CD4-positive, alpha-beta T cell treated with Interleukin-12 subunit alpha and Interleukin-12 subunit beta, for 1 hour (primary cell): ENCODE measurements around the gene DZIP1L.
"Not testable (repeated sequence)": the region's sequence is repeated elsewhere in the genome, so short reads cannot be mapped to it uniquely, and the experiment has no call there.

Source experiments
- DNase-seq: peaks from one replicate; pipeline ENCODE4 v3.0.0-alpha.2; 2020

The DZIP1L gene

DNA sequence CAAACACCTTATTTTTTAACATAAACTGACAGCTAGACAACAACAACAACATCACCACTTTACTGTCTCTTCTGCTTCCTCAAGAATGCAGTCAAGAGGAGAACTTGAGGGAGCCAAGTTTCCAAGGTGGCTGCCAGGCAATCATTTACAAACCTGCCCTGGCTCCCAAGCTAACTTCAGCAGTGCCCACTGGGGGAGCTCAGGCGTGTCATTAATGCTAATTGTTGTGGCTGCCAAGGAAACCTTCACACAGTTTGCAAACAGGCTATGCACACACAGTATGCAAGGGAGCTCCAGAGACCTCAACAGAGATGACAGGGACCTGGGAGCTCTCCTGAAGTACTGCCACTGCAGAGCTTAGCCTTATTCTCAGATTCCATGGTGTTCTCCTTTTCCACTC lies 2.1 kb downstream of the DZIP1L start:
- no peak for DNase-seq

DNA sequence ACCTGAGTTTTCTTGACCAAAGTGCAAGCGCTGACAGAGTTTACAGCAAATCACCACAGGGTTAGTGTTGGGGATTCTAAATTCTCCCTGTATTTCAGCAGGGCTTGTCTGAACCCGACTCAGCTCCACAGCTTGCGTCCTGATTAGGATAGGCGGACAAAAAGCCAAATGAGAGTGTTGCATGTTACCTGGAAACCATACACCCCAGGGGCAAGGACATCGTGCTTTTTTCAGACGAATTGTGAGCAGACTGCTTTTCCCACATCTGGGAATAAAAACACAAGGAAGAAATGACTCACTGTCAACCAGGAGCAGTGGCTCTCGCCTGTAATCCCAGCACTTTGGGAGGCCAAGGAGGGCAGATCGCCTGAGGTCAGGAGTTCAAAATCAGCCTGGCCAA lies 3.0 kb downstream of the DZIP1L start:
- no peak for DNase-seq

DNA sequence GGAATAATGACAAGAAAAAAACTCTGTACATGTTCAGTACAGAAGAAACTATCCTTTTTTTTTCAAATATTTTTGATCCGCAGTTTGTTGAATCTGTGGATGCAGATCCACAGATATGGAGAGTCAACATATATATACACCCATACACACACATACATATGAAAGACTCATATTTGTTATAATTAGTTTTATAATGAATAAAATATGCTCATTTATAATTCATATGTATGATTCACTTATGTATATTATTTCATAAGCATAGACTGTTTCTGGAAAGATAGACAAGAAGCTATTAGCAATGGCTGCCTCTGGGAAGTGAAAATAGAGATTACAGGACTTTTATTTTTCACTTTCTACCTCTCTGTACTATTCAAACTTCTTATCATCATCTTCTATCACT lies 9.8 kb downstream of the DZIP1L start:
- DNase-seq: no peak

DNA sequence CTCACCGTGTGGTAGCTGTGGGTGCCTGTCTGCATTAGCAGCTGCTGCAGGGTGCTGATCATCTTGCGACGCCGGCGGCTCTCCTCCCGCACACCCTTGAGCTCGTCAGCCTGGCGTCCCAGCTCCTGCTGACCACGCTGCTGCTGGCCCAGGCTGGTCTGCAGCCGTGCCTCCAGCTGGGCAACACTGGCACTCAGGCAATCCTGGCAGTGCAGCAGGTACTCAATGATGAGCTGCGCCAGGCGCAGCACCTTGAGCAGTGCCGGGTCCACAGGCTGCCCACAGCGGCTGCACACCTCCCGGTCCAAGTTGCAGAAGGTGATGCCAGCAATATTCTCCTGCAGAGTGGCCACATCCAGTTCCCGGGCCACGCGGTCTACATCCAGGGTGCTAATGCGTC lies 11.9 kb downstream of the DZIP1L start:
- no peak for DNase-seq

DNA sequence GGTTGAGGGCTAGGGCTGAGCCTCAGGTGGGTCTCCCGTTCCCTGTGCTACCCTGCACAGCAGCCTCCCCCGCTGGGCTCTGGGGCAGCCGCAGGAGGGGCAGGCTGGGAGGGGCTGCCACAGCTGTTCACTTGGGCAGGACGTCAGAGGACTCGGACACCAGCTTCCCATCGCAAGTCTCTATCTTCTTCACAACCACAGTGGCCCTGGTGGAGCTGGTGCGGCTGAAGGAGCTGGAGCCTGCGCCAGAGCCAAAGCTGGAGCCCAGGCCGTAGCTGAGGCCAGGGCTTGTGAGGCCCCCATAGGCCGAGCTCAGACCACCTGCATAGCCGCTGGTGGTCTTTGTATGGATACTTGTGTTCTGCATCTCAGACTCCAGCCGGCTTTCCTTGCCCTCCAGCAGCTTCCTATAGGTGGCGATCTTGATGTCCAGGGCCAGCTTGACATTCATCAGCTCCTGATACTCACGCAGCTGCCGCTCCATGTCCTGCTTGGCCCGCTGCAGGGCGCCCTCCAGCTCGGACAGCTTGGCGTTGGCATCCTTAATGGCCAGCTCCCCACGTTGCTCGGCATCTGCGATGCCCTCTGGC lies 14.0 kb downstream of the DZIP1L start:
- not testable (repeated sequence) for DNase-seq

DNA sequence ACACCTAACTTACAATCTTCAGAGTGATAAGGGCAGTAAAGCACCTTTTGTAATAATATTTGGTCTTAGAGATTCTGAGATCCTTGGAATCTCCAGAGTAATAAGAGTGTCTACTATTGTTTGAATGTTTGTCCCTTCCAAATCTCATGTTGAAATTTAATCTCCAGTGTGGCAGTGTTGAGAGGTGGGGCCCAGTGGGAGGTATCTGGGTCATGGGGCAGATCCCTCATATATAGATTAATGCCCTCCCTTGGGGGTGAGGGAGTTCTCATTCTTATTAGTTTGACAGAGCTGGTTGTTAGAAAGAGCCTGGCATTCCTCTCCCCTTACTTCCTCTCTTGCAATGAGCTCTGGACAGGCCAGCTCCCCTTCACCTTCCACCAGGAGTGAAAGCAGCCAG lies 16.0 kb downstream of the DZIP1L start:
- DNase-seq: no peak

DNA sequence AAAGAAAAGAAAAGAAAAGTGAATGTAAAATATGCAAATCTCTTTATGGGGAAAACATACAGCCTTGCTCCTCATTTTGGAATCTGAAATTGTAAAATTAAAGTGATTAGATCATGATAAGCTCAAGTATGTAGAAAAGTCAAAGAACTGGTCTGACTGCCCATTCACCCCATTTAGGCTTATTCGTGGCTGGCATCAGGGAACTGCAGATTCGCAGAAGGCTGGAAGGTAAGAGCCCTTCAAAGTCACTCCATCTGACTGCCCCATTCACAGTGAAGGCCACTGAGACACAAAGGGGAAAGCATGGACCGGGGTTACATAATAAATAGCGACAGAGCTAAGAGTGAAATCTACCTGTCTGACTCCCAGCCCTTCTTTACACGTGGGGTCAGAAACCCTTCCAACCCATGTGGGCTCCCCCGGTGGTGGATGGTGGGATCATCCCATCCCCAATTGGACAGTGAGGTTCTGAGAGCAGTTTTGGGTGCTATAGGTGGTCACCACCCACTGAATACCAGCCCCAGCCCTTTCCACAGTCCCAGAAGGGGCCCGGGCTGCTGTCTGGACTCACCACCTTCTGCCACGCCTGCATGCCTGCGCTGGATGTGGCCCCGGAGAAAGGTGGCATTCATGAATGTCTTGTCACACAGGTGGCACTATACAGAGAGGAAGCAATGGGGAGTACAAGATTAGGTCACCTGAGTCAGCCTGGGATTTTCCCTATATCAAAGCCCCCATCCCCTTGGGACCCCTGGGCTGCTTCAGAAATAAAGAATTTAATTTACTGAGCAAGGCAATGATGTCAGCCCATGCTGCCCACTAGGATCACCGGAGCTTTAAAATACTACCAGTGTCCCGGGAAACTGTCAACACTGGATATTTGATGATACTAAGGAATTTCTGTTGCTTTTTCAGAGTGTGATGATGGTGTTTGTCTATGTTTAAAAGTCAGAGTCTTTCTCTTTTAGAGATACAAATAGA lies 17.9 kb downstream of the DZIP1L start:
- DNase-seq: no peak

DNA sequence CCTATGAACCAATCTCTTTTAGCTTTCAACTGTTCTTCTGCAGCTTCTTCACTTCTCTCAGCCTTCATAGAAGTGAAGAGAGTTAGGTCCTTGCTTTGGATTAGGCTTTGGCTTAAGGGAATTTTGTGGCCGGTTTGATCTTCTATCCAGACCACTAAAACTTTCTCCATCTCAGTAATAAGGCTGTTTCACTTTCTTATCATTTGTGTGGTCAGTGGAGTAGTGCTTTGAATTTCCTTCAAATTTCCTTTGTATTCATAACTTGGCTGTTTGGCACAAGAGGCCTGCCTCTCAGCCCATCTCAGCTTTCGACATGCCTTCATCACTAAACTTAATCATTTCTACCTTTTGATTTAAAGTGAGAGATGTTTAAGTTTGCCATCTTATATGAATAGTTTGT lies 21.7 kb downstream of the DZIP1L start:
- DNase-seq: no peak

DNA sequence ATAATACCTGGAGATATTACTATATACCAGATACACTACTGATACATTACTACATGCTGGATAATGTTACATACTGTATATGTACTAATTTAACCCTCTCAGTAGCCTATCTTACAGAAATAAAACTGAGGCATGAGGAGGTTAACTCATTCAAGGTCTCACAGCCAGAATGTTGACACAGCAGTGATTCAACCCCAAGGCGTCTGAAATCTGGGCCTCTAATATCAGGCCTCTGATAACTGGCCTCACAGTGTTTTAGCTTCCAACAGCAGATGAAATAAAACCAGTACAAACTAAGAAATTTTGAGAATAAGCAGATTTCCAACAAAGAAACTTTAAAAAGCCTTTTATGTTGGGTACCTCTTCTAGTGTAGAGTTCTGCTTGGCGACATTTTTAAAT lies 23.4 kb downstream of the DZIP1L start:
- no peak for DNase-seq

DNA sequence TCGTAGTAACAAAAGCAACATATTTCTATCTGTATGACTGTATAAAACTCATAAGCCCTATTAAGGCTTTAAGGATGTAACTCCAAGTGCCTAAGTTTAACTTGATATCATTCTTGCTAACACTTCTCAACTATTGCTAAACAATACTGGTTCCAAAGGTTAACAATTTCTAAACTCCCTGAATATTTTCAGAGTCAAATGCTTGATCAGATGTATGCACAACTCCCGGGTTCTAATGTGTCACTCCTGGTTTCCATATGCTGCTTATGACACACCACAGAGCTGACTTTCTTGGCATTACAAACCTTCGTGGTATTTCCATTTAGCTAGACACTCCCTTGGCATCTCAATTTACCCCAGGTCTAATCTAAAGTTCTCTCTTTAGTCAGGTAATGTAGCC lies 26.3 kb downstream of the DZIP1L start:
- no peak for DNase-seq

DNA sequence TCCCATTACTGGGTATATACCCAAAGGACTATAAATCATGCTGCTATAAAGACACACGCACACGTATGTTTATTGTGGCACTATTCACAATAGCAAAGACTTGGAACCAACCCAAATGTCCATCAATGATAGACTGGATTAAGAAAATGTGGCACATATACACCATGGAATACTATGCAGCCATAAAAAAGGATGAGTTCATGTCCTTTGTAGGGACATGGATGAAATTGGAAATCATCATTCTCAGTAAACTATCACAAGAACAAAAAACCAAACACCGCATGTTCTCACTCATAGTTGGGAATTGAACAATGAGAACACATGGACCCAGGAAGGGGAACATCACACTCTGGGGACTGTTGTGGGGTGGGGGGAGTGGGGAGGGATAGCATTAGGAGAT lies 29.7 kb downstream of the DZIP1L start:
- not testable (repeated sequence) for DNase-seq

DNA sequence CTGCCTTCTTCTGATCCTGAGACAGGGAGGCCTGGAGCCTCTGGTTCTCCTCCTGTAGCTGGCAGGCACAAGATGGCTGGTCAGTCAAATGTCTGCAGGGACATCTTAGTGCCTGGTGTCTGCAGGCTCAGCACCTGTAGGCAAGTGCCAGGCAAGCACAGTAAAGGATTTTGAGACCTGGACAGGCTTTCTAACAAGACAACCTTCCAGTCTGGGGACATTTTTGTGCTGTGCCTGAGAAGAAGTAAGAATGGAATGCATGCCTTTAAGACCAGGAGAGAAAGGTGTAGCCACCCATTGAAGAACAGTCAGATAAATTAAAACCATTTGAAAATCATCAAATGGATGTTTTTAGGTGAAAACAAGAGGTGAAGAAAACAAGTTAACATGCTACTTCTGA lies 31.2 kb downstream of the DZIP1L start:
- no peak for DNase-seq

DNA sequence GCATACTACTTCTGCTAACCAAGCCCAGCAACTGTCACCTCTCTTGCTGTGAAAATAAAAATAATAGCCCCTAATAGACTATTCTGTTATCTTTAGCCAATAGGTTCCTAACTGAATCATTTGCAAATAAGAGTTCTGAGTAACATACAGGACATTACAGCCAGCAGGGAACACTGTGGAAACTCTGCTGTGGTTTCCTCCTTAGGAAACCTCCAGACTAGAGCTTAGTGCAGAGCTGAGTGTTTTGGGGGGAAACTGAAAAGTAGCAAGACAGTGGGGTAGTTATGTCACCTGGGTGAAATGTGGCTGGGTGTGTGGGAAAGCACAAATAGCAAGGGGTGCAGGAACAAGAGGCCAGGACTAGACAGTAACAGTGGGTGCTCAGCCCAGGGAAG lies 32.4 kb downstream of the DZIP1L start:
- DNase-seq: no peak

DNA sequence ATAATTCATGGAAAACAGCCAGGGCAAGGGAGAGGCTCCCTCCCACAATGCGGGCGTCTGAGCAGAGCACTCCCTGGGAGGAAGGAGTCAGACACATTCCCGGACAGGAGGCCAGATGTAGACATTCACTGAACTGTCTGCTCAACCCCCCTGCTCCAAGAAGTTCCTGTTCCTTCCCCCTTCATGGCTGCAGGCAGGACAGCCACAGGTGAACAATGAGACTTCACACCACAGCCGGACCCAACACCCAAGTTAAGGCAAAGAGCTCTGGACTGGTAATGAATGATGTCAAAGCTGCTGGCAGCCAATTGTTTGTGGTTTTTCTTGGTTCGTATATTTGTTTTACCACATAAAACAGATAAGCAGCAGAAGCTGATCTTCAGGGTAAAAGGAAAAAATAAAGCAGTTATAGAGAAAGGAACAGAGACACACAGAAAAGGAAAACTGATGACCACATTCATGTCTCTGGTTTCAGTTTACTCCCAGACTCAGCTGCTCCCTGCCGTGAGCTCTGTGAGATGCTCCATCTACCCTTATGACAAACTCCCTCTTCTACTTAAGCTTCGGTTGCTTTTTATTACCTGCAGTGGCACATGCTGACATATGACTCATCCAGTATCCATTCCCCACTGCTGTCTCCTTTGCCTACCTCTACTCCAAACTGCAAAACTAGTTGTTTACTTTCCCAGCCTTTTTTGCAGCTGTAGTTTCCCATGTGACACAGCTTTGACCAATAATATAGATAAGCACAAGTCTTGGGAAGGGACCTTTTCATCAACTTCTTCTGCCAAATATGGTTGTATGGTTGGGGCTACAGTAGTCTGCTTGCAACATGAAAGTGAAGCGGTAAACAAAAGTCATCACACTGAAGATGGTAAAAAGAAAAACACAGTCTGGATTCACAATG lies 33.1 kb downstream of the DZIP1L start:
- no peak for DNase-seq

DNA sequence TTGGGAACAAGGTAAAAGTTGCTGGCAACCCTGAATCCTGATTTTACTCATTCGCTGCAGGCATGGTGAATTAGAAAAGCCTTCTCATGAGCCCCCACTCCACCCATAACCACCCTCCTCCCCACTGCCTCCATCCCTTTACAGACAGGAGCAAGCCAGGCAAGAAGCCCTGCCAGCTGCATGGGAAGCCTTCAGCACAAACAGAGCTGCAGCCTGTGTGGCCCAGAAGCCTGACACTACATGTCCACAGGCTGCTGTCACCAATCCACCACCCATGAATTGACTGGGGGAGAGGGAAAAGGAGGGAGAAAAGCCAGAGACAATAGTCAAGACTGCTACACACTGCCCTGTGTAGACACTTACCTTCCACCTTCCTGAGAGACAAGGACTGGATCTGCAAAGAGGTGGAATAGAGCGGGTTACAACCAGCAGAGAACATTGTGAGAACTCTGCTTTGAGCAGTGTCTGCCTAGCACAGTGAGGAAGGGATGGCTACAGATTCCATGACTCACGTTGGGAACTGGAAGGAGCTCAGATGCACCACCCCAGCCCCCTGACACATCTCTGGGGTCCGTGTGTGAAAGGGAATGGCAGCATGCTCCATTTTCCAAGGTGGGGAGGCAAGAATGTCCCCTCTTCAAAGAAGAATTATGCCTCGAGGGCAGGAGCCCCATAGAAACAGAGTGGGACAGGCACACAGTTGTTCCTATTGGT lies 33.9 kb downstream of the DZIP1L start:
- no peak for DNase-seq

DNA sequence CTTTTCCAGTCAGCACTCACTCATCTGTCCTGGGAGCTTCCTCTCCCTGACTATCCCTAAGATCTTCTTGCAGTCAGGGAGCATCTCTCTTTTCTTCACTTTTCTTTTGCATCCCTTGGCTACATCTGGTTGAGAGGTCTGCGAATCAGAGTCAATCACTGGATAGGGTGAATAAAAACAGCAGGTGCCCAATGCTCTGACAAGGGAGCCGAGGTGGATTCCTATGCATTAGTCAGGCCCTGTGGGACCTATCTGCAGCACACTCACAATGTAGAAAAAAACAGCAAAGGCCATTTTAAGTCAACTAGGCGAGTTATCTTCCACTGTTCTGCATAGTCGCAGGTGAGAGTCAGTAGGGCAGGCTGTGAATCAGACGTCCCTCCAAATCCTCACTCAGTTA lies 35.5 kb downstream of the DZIP1L start:
- DNase-seq: no peak

DNA sequence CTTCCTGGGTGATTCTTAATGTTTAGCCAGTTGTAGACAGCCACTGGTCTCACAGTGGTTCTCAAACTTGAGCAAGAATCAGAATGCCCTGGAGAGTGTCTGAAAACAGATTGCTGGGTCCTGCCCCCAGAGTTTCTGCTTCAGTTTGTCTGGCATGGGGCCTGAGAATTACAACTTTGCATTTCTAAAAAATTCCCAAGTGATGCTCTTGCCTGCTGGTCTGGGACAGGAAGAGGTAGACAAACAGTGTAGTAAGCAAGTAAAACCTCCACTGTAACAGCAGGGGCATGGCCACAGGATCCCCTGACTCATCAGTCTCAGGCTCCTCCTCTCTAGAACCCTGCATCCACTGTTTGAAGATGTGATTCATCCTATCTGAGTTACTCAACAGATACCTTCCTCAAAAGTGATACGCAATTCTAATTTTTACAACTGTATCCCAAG lies 36.5 kb downstream of the DZIP1L start:
- DNase-seq: no peak

DNA sequence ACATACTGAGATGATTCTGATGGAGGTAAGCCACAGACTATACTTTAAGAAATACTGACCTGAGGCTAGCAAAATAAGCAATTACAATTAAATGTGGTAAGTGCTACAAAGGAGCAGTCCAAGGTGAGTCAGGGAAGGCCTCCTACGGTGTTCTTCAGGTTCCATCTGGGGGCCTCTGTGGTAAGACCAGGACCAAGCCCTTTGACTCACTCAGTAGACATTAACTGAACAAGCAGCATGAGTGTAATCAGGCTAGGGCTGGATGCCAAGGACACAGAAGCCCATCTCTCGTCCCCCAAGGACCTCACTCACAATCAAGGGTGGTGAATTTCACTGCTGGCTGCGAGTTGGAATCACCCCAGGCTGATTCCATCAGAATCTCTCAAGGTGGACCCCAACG lies 37.3 kb downstream of the DZIP1L start:
- no peak for DNase-seq

DNA sequence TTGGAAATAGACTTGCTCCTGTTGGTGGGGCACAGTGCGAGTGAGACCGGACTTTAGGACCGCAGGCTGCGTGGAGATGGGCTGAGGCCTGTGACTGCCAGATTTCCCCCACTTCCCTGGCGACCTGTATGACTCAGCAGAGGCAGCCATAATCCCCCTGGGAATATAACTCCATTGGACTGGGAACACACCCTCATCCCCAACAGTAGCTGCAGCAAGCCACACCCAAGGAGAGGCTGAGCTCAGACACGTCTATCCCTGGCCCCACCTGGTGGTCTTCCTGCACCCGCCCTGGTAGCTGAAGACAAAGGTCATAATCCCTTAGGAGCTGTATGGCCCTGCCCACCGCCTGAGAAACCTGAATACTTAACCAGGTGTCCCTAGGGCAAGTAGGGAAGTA lies 42.6 kb downstream of the DZIP1L start:
- no peak for DNase-seq

DNA sequence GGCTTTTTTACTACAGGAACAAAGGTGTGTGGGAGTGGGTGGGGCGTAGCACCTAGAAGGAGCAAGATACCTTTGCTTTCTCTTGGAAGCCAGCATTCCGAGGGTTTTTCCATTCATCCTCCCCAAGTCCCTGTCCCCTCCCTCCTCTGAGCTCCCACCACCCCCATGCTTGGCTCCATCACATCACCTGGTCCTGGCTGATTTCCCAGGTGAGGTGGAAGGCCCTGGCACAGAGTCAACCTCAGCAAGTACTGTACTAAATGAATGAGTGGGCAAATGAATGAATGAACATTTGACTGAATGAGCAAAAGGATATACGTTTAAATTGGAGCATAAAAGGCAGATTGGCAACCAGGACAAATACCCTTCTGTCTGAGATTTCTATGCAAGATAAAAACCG lies 45.4 kb downstream of the DZIP1L start:
- DNase-seq: no peak

DNA sequence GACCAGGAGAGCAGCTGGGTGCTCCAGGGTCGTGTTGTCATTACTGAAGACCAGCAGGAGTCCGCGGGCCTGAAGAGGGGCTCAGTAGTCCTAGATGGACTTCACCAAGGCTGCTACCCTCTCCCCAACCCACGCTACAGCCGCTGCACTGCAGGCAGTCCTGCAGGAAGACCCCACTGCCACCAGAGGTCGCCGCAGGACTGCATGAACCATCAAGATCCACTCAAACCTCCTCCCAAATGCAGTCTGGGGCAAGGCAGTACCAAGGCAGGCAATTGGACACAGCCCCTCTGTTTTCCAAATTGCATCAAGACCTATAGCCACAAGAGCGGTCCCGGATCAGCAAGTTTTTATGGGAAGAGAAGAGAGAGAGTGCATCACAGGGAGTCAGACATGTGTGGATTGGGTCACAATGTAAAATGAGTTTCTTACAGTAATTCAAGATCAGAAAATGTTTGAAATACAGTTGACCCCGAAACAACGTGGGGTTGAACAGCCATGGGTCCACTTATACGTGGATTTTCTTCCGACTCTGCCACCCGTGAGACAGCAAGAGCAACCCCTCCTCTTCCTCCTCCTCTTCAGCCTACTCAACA lies 46.7 kb downstream of the DZIP1L start:
- DNase-seq: peak; percentile 68

DNA sequence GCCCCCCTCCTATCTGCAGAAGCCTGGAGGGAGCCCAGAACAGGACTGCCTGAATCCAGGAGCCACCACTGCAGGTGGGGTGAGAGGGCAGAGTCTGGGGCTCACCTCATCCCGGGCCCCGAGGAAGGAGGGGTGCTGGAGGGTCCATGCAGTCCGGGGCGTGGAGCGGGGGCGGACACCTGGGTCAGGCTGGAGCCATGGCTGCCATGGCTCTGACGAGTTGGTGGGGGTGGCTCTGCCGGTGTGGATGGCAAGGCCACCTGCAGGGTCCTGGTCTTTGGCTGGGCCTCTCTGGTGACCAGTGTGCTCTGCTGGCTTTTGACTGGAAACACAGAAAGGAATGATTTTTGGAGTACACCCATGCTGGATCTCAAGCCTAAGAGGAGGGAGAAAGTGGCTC lies 47.4 kb downstream of the DZIP1L start:
- DNase-seq: no peak
